NCI-H2107 treated with DMSO at 0.1 percent for 48 hours (cell line): Measurements from ENCODE around the gene MT1B.

ENCODE experiments used
- DNase-seq: peaks from one replicate; lab custom pipeline; 2025; ENCODE audit not compliant: unreplicated experiment; lab: John Stamatoyannopoulos, UW

MT1B gene

DNA sequence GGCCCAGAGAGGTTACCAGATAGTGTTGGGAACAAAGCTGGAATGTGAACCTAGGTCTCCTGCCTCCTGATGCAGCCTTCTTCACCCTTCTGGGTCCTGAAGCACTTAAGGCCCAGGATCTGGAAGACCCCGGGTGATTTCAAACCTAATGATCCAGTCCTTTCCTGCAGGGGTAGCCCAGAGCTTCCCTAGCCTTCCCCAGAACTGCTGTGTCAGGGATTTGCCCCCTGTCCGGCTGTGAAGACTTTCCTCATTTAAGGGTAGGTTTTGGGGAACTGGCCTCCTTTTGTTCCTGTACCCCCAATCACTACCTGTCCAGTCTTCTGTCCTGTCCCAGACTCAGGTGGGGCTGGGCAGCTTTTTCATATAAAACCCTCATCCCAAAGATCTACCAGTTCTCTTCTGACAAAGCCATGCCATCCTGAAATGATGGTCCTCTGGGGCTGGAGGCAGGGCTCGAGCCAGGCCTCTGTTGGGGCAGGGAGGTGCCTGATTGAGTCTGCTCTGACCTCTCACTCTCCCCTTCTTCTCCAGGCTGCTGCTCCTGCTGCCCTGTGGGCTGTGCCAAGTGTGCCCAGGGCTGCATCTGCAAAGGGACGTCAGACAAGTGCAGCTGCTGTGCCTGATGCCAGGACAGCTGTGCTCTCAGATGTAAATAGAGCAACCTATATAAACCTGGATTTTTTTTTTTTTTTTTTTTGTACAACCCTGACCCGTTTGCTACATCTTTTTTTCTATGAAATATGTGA is 31.9 kb downstream of the MT1B start:
- DNase-seq = no peak

DNA sequence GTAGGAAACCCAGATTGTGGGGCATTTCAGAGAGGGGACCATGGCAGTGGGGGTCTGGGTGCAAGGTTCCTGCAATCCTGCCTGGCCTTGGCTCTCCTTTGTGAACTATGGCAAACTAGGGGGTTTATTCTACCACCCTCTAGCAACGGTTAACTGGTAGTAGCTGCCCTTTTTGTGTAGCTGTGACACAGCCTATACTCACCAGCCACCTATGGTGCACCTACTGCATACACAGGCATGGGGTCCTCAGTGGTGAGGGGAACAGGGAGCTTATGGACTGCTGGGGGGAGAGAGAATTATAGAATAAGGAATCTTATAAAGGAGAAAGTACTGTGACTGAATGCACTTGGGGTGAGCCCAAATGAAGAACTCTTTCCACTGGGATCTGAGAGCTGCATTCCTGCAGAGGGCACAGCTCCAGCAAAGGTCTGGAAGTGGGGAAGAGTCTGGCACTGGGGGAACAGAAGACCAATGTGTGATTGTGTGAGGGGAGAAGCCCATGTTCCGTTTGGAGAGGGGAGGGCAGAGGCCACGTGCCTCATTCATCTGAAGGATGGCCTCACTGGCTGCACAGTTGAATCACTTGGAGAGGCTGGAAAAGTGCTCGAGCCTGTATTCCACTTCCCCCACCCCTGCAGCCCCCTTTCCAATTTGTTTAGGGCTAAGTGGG is 32.7 kb downstream of the MT1B start:
- DNase-seq = no peak

DNA sequence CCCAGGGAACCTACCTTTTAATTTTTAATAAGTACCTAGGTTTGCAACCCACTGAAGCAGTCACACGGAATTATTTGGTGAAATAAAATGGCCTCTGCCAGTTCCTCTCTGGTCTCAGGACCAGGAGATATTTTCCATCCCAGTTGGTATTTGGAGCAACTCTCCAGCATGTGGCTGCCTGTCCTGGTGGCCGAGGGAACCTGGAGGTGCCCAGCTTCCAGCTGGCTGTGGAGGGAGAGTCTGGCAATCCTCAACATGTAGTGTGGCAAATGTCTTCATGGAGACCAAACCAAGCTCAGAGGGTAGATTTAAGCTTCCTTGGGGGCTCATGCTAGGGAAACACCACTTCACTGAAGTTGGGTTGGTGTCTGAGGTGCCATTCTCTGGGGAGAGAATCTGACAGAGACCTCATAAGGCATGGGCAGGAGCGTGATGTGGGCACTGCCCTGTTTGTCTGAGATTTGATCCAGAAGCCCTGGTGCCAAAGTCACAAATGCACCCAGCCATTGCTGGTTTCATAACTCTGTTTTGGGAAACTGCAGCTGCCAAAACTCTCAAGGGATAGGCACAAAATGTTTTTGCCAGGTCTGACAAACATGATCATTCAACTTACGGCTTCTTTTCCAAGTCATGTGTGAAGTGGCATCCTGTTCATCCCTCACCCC is 33.4 kb downstream of the MT1B start:
- no peak for DNase-seq

DNA sequence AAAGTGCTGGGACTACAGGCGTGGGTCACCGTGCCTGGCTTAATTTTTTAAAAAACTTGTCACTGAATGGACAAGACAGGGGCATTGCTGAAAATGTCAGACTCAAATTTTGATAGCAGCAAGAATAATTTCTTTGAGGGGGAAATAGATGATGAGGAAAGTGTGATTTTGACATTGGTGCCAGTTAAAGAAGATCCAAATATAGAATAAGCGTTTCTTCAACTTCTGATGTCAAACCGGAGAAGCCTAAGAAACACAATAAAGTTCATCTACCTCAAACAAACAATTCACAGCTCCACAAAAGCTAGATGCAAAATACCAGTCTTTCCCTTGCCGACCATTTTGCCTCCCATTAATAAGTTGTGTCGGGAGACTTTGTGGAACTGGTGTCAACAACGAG is 35.1 kb downstream of the MT1B start:
- no peak for DNase-seq

DNA sequence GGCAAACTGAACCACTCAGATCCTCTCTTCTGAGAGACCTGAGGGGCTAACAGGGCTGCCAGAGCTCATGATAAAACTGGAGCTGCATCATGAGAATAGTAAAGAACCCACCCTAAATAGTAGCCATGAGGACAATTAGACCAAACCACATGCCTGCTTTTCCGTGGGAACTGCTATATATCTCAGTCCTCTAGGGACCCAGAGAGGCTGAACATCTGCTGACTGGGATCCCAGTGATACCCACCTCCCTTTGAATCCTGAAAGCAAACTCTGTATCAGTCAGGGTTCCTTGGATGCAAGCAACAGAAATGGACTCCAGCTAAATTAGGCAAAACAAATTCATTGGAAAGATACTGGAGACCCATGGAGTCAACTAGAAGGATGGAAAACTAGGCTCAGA is 37.1 kb downstream of the MT1B start:
- no peak for DNase-seq

DNA sequence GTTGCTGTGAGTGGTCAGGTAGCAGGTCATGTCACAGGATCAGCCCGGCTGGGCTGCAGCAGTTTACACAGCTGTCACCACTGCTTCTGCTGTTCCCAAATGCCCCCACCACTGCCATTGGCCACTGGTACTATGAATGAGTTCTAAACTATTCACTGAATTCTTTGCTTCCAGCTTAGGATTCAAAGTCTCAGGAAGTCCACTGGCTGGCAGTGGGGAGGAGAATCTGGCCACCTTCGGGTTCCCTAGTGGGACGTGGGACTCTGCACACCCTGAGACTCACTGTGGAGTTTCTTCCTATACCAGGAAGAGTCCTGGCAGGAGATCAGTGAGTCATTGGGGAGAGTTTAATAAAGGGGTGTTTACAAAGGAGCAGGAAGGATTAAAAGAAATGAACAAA is 37.5 kb downstream of the MT1B start:
- no peak for DNase-seq

DNA sequence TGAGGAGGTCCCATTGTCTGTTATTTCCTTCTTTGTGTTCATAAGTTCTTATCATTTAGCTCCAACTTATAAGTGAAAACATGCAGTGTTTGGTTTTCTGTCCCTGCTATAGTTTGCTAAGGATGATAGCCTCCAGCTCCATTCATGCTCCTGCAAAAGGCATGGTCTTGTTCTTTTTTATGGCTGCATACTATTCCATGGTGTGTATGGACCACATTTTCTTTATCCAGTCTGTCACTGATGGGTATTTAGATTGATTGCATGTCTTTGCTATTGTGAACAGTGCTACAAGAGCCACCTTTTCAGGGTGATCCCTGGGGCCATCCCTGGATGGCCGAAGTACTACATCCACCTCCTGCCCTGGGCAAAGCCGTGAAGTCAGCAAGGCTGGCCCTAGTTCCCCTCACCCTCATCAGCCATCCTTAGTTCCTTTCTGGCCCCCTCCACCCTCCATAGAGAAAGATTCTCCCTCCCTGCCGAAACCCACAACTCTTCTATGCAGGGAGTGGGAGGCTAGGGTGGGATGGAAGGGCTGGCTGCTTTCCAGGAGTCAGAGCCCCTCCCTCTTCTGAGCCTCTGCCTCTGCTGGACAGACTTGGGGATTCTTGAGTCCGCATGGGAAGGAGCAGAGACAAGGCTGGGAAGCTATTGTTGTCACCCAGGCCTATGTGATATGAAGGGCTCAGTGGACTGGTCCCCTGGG is 38.9 kb downstream of the MT1B start:
- no peak for DNase-seq

DNA sequence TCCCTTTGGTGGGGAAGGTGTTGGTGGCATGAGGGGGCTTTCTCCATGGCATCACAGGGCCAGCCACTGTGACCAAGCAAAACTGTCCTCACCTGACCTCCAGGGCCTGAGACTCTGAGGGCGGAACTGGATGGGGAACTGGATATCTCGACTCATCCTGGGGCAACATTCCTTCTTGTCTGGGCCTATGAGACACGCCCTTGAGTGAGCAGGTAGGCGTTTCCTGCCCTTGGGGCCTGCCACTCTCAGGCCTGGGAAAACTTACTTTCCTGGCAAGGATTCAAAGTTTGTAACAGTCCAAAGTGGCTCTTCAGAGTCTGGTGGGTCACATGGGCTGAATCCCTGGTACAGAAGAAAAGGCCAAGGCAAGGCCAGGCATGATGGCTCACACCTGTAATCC is 40.2 kb downstream of the MT1B start:
- no peak for DNase-seq

DNA sequence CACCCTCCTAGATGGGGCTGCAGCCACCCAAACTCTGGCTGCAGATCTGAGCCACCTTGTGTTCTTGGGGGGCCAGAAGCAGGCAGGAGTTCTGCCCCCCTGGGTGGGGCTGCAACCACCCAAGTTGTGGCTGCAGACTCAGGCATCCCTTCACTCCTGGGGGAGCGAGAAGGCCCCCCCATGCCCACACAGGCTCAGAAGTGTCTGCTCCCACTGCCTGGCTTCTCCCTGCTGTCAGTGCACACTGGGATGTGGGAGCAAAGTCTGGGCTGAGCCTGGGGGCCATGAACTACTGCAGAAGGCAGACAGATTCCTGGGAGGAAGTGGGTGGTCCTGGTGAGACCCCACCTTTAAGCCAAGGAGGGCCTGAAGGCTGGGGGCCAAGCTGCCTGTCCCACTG is 43.6 kb downstream of the MT1B start:
- DNase-seq = no peak

DNA sequence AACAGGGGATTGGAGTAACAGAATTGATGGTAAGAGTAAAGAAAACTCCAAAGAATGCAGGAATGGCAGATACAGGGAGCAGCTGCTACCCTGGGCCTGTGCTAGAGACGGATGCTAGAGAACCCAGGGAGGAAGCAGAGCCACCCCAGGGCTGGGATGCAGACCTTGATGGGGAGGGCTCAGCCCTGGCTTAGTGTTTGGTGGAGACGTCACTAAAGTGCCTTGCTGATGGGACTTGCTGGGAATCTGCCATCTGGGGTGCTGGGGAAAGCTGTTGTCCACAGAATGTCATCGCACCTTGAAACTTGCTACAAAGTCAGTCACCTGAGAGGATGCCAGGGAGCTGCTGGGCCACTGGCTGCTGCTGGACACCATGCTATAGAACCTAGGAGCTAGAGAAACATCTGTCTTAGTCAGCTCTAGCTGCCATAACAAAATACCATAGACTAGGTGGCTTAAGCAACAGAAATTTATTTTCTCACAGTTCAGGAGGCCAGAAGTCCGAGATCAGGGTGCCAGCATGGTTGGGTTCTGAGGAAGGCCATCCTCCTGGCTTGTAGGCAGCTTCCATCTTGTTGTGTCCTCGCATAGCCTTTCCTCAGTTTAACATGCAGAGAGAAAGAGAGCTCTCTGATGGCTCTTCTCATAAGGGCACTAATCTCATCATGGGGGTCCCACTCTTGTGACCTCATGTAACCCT is 45.9 kb downstream of the MT1B start:
- no peak for DNase-seq

DNA sequence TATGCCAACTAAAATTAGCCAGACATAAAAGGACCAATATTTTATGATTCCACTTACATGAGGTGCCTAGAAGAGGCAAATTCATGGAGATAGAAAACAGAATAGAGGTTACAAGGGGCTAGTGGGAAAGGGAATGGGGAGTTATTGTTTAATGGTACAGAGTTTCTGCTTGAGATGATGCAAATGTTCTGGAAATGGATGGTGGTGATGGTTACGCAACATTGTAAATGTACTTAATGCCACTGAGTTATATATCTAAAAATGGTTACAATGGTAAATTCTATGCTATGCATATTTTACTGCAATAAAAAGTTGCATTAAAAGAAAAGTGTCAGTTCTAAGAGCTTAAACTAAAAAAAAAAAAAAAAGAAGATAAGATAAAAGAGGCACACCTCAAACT is 48.5 kb downstream of the MT1B start:
- no peak for DNase-seq

DNA sequence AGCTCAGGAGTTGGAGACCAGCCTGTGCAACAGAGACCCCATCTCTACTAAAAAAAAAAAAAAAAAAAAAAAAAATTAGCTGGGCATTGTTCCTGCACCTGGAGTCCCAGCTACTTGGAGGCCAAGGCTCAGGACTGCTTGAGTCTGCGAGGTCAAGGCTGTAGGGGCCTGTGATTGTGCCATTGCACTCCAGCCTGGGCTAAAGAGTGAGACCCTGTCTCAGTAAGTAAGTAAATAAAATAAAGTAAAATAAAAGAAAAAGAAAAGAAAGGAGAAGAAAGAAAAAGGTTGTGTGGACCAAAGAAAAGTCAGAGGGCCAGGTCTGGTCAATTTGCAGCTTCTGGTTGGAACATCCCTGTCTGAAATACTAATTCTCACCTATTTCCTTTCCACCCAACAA is 48.9 kb downstream of the MT1B start:
- DNase-seq = no peak

DNA sequence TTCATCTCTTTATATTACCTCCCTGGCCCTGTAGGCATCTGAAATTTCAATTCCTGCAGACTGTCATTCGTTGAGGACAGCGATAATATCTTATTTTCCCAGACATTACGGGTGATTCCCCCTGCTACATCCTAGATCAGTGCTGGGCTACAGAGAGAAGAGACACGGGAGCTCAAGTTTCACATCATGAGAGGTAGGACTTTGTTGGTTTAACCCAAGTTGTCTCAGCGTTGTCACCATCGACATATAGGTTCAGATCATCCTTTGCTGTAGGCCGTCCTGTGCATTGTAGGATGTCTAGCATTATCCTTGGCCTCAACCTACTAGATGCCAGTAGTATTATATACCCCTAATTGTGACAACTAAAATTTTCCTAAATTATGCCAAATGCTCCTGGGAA is 49.8 kb downstream of the MT1B start:
- no peak for DNase-seq
